Hematopoietic multipotent progenitor cell (in vitro differentiated cells): Measurements from ENCODE around the gene CARD14. TPM values are rescaled to one million over a fixed set of nuclear protein-coding genes. Genes with fewer than 3 reads are reported as not detected.
"Not testable (repeated sequence)": the region's sequence is repeated elsewhere in the genome, so short reads cannot be mapped to it uniquely, and the experiment has no call there.

Source experiments
- DNase-seq, 3 donors: peaks; one replicate each; pipeline ENCODE4 v3.0.0-alpha.2; 2011 to 2015; ENCODE audit warnings: low read depth in 2 of 3, low spot score in 2 of 3
- total RNA-seq: library from RNA; depleted of rRNA; stranded (reverse); fragments of >200 nt; gene quantifications from one replicate; pipeline ENCODE4 v1.2.3, GENCODE V29; 2012

Gene CARD14
- total RNA-seq, 1 donor, result not detected

DNA sequence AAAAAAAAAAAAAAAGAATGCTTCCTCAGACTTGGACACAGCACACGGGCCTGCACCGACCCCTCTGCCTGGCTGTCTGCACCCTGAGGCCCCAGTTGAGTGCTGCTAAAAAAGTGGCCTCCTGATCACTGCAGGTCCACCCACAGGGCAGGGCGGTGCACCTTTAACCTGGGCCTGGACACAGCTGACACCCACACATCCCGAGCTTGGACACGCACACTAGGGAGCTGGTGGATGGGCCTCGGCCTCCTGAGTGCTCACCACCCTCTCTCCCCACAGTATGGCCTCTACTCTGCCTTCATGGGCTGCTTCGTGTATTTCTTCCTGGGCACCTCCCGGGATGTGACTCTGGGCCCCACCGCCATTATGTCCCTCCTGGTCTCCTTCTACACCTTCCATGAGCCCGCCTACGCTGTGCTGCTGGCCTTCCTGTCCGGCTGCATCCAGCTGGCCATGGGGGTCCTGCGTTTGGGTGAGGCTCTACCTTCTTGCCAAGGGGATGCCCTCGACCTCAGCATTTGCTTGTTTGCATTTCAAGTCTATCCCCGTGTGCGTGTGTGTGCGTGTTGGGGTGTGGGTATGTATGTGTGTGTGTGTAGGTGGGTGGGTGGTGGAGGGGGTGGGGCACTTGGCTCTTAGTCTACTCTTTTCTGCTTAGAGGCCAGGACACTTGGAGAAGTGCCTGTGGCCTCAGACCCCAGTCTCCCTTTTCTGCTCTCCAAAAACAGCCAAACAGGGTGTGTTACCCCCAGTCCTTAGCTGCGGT lies 52.7 kb downstream of the CARD14 start:
- no peak for DNase-seq

- no peak for DNase-seq
These were observed 53.4 kb downstream of the CARD14 start for GRCh38 chr17:80223142-80223815.

- no peak for DNase-seq
These were observed 54.1 kb downstream of the CARD14 start for GRCh38 chr17:80223838-80224497.

GRCh38 chr17:80224683-80225082 lies 54.9 kb downstream of the CARD14 start:
- DNase-seq, result no peak

DNA sequence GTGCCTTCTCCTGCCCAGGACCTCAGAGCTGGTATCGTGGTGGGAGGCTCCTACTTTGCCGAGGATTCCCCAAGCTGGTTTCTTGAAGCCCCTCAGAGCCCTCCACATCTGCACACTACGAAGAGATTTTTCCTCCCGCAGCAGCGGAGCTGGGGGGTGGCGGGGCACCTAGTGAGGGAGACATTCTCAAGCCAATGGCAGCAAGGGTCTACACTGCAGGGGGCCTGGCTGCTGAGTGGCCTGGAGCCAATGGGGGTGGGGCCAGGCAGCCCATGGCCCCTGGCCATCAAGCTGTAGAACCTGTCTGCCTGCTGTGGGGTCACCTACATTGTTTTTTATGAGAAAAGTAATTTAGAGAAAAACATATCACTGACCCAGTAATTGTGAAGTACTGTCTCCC lies 55.4 kb downstream of the CARD14 start:
- DNase-seq, result no peak

DNA sequence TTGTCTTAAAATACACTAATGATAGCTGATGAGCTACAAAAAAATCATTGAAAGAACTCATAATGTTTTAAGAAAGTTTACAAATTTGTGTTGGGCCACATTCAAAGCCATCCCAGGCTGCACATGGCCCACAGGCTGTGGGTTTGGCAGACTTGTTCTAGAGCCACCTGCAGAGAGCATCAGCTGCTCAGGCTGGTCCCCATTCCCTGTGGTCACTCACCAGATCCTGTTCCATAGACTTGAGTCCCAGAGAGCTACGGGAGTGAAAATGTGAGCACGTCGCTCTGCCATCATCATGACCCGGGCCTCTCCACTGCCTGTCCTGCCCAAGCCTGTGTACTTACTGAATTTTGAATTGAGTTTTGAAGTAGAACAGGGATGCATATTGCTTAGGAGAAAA lies 57.3 kb downstream of the CARD14 start:
- no peak for DNase-seq

GRCh38 chr17:80227666-80228065 lies 57.8 kb downstream of the CARD14 start:
- DNase-seq, result no peak

- DNase-seq, result no peak
These were observed 58.6 kb downstream of the CARD14 start for GRCh38 chr17:80228477-80228876.

DNA sequence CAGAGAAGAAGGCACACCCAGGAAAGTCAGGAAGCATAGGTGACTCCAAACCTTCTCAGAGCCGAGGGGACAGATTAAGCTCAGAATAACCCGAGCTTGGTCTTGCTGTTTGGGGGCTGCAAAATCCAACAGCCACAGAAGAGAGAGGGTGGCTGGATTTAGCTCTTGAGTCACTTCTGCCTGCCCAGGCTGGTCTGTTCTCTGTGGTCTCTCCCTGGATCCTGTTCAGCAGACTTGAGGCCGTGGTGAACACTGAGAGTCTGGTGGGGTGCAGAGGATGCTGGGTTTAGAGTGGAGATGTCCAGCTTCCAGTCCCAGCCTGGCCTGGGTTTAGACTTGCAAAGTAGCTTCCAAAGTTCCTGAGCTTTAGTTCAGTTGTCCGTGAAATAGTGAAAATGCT lies 59.2 kb downstream of the CARD14 start:
- no peak for DNase-seq

DNA sequence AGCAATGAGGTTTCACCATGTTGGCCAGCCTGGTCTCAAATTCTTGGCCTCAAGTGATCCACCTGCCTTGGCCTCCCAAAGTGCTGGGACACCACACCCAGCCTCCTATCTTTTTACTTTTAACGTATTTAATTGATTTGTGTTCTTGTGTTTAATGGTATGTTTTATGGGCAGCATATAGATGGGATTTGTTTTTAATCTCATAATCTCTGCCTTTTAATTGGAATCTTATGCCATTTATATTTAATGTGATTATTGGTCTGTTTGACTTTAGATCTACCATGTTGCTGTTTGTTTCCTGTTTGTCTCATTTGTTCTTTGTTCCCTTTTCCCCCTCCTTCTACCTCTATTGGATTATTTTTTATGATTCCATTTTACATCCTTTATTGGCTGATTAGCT lies 62.6 kb downstream of the CARD14 start:
- DNase-seq, result no peak

DNA sequence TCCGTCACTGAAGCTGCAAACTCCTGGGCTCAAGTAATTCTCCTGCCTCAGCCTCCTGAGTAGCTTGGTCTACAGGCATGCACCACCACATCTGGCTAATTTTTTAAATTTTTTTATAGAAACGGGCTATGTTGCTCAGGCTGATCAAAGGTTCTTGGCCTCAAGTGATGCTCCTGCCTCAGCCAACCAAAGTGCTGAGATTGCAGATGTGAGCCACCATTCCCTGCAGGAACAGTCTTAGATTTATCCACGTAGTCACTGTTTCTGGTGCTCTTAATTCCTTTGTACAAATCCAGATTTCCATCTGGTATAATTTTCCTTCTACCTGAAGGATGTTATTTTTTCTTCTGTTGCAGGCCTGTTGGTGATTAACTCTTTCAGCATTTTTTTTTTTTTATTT lies 63.4 kb downstream of the CARD14 start:
- DNase-seq, result no peak

DNA sequence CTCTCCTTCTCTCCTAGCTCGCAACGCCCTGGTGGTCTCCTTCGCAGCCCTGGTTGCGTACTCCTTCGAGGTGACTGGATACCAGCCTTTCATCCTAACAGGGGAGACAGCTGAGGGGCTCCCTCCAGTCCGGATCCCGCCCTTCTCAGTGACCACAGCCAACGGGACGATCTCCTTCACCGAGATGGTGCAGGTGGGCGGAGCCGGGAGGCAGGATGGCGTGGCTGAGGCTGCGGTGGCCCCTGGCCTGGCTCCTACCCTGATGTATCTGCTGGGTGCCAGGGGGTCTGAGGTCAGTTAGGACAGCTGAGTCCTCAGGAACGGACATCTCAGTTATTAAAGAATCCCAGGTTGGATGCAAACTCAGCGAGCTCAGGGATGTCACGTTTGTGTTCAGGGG lies 67.1 kb downstream of the CARD14 start:
- DNase-seq, result no peak

- DNase-seq, result no peak
These were observed 67.6 kb downstream of the CARD14 start for GRCh38 chr17:80237386-80237785.

DNA sequence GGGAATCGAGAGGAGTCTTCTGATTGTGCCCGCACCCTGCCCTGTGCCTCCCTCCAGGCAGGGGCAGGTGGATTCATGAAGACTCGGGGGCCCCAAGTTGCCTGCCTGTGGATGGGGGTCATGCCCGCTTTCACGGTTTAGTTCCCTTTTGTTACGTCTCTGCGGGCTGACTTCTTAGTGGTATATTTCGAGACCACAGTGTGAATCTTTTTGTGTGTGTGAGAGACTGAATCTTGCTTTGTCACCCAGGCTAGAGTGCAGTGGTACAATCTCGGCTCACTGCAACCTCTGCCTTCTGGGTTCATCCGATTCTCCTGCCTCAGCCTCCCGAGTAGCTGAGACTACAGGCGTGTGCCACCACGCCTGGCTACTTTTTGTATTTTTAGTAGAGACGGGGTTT lies 72.7 kb downstream of the CARD14 start:
- DNase-seq, result no peak

- DNase-seq, result no peak
These were observed 74.0 kb downstream of the CARD14 start for GRCh38 chr17:80243526-80244433.

DNA sequence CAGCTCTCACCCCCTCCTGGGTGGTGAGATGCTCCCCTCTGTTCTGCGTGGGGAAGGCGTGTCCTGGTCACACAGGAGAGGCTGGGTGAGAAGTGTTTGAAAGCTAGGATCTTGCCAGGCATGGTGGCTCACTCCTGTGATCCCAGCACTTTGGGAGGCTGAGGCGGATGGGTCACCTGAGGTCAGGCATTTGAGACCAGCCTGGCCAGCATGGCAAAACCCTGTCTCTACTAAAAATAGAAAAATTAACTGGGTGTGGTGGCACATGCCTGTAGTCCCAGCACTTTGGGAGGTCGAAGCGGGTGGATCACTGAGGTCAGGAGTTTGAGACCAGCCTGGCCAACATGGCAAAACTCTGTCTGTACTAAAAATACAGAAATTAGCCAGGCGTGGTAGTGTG lies 74.6 kb downstream of the CARD14 start:
- DNase-seq, result not testable (repeated sequence)

DNA sequence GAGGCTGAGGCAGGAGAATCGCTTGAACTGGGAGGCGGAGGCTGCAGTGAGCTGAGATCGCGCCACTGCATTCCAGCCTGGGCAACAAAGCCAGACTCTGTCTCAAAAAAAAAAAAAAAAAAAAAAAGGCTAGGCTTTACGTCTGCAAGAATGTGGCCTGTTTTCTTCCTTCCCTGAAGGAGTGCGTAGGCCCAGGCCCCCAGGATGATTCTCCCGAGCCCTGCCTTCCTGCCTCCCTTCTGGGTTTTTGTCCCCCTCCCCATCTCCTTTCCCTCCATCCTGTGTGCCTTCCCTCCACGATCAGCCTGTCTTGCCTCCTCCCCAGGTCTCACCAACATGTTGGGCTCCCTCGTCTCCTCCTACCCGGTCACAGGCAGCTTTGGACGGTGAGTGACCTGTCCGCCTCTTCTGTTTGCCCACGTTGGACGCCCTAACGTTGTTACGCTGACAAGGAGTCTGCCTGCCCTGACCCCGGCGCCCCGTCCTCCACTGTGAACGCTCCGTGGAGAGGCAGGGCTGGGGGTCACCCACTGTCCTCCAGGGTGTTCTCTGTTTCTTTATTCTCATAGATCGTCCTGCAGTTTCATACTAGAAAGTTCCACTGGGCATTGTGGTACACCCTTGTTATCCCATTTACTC lies 75.2 kb downstream of the CARD14 start:
- no peak for DNase-seq

GRCh38 chr17:80245566-80246265 lies 75.9 kb downstream of the CARD14 start:
- no peak for DNase-seq

GRCh38 chr17:80246266-80246681 lies 76.4 kb downstream of the CARD14 start:
- no peak for DNase-seq

DNA sequence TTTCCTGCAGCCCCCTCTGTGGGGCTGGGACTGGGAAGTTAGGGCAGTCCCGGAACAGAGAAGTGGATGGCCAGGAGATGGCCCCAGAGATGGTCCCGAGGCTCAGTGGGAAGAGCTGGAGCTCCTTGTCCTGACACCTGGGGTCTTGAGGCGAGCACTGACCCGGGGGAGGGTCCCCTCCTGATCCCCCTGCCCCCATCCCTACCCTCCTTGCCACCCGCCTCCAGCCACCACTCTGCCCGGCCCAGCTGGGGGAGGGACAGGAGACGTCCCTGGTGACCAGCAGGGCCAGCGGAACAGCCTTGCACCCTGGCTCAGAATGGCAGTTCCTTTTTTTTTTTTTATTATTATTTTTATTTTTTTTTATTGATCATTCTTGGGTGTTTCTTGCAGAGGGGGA lies 76.9 kb downstream of the CARD14 start:
- no peak for DNase-seq
